Femur (tissue), 1 donor: ENCODE measurements around the gene ACBD6.
A peak's percentile ranks its signal among the peaks of the same experiment; 100 is the strongest.

Experiments used
- DNase-seq: peaks from one replicate; pipeline ENCODE4 v3.0.0-alpha.2; 2017

ACBD6 gene

DNA sequence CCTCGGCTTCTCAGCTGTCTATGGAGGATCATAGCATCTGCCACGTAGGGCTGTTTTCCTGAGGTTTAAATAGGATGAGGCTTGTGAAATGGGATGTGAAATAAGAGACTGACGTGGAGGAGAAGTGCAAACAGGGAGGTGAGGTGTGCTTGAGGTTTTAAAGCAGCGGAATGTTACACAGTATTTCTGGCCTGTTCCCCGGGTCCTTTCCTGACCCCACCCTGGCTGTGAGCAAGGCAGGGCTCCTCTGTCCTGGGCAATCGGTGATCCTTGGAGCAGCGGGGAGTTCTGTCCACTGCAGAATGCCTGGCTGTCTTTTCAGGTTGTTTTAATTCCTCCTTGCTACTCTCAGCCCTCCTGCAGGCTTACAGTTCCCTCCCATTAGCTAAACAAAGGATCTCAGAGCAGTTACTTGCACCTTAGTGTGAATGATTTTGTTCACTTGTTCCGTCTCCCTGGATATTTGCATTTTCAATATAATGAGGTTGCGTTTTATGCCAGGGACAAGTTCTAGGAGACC lies 233.8 kb downstream of the ACBD6 start:
- DNase-seq: no peak

- DNase-seq: peak; percentile 18
Measured at GRCh38 chr1:180267761-180268555, 234.4 kb downstream of the ACBD6 start.

GRCh38 chr1:180267211-180267561 lies 235.2 kb downstream of the ACBD6 start:
- DNase-seq: peak; percentile 24

DNA sequence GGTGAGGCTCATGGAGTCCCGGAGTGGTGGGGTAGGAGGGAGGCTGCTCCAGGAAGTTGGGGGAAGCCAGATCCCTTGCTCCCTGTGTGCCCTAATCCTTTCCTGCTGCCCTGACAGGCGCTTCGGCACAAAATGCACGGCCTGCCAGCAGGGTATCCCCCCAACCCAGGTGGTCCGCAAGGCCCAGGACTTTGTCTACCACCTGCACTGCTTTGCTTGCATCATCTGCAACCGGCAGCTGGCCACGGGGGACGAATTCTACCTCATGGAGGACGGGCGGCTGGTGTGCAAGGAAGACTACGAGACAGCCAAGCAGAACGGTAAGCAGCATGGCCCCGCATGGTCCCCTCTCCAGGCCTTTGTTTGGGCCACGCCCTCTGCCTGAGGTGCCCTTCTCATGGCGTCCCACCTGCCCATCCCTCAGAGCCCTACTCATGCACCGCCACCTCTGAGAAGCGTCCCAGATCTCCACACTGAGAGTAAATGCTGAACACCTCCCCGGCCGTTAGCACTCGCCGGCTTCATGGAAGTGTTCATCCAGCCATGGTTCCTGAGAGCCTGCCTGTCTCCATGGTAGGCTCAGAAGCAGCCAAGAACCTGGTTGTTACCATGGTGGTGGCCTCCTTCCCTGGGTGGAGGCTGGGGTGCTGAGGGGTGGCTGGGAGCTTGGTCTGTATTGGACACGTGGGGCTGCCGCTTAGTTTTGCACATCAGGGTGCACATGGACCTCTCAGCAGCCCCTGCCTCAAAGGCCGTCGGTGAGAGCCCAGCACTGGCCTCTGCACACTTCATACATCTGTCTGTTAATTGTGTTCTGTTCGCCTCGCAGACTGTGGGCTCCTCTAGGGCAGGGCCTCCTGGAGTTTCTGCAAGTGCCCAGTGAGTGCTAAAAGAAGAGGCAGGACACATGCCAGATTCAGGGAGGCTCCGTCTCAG lies 235.8 kb downstream of the ACBD6 start:
- DNase-seq: peak; percentile 9

DNA sequence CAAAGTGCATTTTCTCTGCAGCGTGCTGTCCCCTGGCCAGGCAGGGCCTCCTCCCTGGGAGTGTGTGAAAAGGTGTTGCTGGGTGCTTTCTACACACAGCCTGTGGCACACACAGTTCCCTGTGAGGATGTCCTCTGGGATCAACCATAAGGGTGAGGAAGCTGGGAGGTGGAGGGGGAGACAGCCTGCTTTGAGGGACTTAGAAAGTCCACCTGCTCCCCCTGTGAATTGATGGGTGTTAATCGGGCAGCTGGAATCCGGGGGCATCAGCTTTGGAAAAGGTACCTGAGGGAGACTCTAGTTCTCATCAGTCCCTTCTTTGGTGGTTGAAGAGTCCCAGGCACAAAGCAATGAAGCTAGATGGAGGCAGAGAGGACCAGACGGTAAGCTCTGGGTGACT lies 236.5 kb downstream of the ACBD6 start:
- peak; percentile 9 for DNase-seq

DNA sequence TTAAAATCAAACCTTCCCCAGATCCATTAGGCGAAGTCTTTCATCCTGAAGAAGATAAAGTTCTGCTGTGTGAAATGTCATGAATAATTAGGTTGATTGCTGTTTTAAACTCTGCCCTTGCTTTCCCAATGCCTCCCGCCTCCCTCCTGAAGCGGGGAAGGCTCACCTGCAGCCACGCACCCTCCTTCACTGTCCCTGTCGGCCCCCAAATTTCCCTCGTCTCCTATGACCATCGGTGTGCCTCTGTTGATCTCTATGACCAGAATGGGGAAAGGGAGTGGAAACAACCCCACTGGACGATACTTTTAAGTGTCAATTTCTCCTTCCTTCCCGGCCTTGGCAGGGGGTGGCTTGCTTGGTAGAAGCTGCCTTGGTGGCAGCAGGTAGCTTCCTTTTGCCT lies 237.2 kb downstream of the ACBD6 start:
- DNase-seq: peak; percentile 11

DNA sequence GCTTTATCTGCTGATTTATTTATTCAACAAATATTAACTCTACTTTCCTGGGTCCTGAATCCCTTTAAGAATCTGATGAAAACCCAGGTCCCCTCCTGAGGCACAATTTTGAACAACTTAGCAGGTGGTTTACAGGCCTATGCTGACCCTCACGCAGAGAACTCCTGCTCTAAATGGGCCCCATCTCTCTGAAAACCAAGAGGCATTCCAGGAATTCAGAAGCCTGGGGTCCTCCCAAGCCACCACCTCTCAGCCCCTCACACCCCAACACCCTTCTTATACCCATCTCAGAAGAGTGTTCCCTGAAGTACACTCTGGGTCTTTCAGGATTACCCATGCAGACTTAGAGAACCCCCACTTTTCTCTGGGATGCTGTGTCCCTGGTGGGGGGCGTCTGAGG lies 237.8 kb downstream of the ACBD6 start:
- DNase-seq: no peak

GRCh38 chr1:180262628-180263488 lies 239.5 kb downstream of the ACBD6 start:
- no peak for DNase-seq

- no peak for DNase-seq
Measured at GRCh38 chr1:180261524-180262155, 240.7 kb downstream of the ACBD6 start.

DNA sequence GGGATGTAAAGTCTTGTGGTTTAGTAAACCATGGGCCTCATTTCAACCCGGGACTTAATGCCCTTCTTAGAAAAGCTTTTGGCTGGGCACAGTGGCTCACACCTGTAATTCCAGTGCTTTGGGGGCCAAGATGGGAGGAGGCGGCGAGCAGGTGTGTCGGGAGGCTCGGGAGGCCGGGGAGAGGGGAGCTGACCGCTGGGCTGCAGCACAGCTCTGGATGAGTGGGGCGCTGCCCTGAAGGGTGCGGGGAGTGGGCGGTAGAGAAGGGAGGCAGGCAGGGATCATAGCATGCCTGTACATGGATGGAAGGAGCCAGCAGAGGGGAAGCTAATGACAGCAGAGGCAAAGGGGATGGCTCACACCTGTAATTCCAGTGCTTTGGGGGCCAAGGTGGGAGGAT lies 241.3 kb downstream of the ACBD6 start:
- DNase-seq: no peak

DNA sequence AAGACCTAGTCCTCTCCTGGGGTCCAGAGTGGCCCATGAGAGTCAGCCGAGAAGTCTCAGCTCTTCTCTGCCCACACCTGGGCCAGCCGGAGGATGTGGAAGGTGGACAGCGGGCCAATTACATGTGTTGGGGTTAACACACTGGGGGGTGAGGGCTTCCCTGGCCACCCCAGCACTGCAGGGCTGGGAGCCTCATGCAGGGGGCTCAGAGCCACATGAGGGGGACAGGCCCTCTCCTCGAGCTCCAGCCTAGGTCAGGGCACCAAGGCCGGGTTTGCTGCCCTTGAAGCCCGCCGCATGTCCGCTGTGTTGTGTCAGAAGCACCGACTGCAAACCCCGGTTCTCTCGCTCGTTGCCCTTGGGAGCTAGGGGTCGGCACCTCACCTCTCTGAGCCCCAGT lies 241.8 kb downstream of the ACBD6 start:
- DNase-seq: no peak

DNA sequence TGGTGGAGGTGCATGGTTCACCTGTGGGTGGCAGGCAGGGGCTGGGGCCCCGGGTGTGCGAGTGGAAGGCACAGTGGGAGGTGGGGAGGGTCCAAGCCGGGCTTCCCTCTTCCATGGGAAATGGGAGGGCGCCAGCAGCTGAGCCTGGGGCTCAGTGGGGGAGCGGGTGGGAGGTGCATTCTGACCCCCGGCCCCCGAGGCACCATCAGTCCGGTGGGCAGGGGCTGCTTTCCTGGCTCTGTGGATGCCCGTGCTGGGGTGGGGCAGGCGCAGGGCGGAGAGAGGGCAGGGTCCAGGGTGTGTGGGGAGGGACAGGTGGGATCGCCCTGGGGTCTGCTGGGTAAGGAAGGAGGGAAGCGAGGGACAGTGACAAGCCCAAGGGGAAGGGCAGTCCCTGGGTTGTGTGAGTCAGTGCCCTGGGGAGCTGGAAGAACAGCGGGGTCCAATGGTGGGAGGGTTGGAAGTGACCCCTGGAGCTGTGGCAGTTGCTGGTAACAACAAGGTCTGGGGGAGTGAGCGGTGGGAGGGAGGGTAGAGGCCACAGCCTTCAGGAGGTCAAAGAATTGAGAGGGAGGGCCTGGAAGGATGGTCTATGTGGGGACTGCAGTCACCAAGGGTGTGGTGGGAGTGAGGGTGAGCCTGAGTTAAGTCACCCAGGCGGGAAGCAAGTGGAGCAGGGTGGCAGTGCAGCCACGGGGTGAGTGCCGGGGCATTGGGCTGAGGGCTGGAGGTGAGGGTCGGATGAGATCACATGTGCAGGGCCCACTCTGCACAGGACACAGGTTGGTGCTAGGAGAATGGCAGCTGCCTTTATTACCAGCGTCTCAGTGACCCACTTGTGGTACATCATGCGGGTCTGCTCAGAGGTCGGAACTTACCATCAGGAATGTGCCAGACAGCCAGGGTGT lies 242.7 kb downstream of the ACBD6 start:
- DNase-seq: no peak

DNA sequence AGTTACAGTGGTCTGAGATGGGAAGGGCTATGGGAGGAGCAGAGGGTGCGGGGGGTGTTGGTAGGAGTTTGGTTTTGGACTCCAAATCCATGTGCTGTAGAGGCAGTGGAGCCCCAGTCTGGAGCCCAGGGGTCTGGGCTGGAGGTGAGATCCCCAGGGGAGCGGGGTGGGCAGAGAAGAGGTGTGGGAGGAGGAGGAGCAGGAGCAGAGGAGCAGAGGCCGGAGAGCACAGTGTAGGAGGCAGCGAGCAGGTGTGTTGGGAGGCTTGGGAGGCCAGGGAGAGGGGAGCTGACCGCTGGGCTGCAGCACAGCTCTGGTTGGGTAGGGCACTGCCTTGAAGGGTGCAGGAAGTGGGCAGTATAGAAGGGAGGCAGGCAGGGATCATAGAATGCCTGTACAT lies 243.4 kb downstream of the ACBD6 start:
- no peak for DNase-seq

- no peak for DNase-seq
Measured at GRCh38 chr1:180258290-180258689, 244.1 kb downstream of the ACBD6 start.

DNA sequence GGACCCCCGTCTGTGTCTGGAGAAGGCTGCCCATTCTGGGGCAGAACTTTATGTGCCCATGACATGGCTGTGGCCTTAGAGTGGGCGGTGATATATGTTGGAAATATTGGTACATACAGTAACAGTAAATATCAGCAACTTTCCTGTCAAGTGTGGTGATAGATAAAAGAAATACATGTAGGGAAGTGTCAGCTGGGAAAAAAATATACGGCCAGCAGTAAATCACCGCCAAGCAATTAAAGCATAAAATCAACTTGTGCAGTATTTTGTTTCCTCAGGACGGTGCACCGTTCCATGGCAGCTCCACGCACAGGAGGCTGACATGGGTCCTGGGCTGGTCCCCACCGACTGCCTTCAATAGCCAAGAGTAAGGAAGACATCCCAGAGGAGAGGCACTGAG lies 244.9 kb downstream of the ACBD6 start:
- no peak for DNase-seq

DNA sequence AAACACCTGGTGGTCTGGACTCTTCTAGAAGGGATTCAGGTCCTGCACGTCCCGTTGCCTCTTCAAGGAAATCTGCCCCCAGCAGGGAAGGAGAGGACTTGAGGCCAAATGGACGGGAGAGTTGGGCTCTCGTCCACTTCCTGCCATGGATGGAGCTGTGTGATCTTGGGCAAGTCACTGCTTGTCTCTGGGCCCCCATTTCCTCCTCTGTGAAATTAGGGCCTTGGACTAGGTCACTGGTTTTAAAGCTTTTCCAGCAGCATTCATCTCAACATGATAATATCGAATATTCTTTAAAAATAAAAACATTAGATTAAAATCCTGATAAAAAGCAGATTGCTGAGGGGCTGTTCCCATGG lies 245.4 kb downstream of the ACBD6 start:
- no peak for DNase-seq

DNA sequence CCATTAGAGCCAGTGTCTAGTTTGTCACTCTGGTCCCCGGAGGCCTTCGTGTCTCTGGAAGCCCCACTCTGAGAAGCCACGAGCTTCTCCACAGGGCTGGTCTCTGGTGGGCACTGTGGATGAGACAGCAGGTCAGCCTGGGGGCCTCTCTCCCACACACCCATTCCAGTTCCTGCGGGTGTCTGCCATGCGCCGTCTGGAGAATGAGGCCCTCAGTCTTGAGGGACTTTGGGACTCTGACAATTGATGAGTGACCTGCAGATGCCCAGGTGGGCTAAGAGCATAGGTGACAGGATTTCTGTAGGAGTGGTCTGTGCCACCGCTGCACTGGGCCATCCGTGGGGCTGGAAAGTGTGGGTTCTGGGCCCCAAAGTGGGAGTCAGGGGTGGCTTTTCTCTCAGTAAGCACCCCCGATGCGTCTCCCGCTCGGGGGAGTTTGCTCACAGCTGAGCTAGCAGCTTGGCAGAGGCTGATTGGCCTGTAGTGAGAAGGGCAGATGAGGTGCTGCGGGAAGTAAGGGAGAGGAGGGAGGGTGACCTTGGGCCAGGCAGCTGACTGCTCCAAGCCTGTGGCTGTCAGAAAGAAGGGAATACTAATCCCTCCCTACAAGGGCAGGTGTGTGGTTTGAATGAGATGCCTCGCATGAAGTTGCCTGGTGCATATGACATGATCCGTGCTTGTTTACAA lies 245.9 kb downstream of the ACBD6 start:
- no peak for DNase-seq

DNA sequence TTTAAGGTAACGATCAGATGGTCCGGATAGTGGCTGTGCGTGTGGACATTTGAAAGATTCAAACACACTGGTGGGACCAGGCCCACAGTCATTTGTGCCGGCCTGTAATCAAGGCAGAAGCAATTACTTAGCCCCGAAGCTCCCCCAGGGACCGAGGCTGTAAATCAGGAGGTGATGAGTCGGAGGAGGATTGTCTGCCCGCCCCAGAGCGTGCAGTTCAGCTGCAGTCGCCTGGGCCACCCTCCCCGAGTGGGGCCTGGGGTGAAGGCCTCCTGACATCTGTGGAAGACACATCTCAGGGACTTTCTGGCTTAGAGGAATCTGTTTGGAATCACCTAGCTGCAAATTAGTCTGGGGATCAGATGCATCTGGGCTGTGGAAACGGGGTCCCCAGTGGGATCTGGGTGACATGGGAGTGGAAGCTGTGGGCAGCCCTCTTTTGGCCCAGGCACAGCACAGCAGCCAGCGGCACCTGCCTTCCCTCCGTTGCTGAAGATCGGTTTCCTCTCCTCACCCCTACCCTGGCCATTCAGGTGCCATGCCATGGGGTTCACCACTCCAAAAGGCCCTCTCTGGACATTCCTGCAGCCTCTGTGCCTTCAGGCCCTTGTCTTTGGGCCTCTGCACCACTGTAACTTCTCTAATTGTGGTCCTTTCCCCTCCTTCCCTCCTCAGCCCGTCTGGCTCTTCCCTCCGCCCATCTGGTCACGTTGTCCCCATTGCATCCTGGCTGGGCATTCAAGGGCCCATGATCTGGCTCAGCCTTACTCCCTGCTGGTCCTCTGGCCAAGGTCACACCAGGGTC lies 246.6 kb downstream of the ACBD6 start:
- DNase-seq: no peak

- DNase-seq: no peak
Measured at GRCh38 chr1:180254854-180255253, 247.5 kb downstream of the ACBD6 start.

DNA sequence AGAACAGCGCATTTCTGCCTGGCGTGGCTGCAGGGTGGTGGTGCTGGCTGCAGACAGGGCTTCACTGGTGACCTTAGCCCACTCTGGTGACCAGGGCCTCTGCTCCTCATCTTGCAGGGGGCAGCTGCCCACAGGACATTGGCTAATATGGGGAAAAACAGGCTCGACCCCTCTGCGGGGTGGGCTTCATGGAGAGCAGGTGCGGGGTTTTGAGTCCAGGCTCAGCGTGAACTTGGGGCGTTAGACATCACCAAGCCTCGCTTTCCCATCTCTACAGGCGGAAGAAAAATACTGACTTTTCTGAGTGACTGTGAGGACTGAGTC lies 247.9 kb downstream of the ACBD6 start:
- DNase-seq: no peak
